ENCODE results near the gene TEDC1.

DNA sequence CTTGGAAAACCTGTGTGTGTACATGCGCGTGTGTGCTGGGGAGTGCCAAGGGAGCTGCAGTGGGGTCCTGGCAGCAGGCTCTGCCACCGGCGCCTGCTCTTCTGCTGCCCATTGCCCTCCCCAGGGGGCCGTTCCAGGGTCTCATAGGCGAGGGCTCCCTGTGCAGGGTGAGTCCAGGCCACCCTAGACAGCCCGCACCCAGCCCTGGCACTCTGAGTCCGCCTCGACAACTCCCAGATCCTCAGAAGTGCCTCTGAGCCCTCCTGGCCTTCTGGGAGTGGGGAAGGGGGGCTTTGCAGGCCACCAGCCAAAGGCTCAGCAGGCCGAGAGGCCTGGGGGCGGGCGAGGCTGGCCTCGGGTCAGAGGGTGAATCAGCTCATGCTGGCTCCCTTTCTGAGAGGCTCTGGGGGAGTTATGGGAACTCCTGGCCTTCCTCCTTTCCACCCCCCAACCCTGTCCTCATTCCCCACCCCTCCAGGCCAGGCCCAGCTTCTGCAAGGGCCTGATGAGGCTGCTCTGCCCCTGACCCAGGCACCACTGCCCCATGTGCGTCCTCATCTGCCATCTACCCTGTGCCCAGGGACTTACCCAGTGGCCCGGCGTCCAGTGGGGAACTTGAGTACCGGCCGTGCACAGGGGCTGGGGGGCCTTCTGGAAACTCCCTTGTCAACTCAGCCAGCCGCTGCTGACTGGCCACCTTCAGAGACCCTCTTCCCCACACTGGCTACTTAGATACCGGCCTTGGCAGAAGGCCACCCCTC lies 2.1 kb upstream of the TEDC1 start:
- TF ChIP-seq CTCF (IDR thresholded peaks at IDR 0.05) (no peak), POLR2A (IDR thresholded peaks at IDR 0.05) (no peak)

All from testis (tissue), 2 donors.